H1 (cell line): Measurements from ENCODE around the gene NSUN2. TPM values are rescaled to one million over a fixed set of nuclear protein-coding genes. Genes with fewer than 3 reads are reported as not detected.

Experiments used
- CTCF ChIA-PET: fragments of 300-600 bp; sonication (Branson Sonifier 250); formaldehyde crosslinking; loops from one replicate; lab custom pipeline; 2021; ENCODE audit not compliant: partially characterized antibody; lab: Charles Lee
- POLR2A ChIA-PET: fragments of 300-600 bp; sonication (Branson Sonifier 250); formaldehyde crosslinking; loops from one replicate; lab custom pipeline; 2021; ENCODE audit warnings: inconsistent platforms; ENCODE audit not compliant: partially characterized antibody; lab: Charles Lee
- DNase-seq, 2 experiments: peaks; one replicate each; pipeline versions ENCODE4 v3.0.0 to v3.0.0-alpha.2; 2010 to 2022; ENCODE audit warnings: low spot score in 2 of 2, low read depth in 1 of 2, mixed read lengths in 1 of 2
- FAIRE-seq: peaks from 2 replicates; lab custom pipeline; 2011; peaks lifted over from hg19 to GRCh38; lab: Jason Lieb, UNC
- H2AFZ ChIP-seq: 2 replicates; pipeline ENCODE4 v1.8.1; 2012; ENCODE audit warnings: low read length, inconsistent platforms
- H2AK5ac ChIP-seq: 2 replicates; pipeline ENCODE4 v1.6.1; 2013; ENCODE audit warnings: low read depth, low read length
- H2BK120ac ChIP-seq: replicated peaks from 2 replicates; pipeline ENCODE3; 2013; ENCODE audit warnings: low read depth, low read length, inconsistent platforms
- H2BK12ac ChIP-seq: 2 replicates; pipeline ENCODE4 v1.6.1; 2013; ENCODE audit warnings: low read depth, low read length
- H2BK15ac ChIP-seq: 2 replicates; pipeline ENCODE4 v1.6.1; 2013; ENCODE audit warnings: low read length
- H2BK20ac ChIP-seq: 2 replicates; pipeline ENCODE4 v1.6.1; 2013; ENCODE audit warnings: low read length
- H2BK5ac ChIP-seq: 2 replicates; pipeline ENCODE4 v1.6.1; 2013; ENCODE audit warnings: low read depth, low read length
- H3K14ac ChIP-seq: 2 replicates; pipeline ENCODE4 v1.6.1; 2013; ENCODE audit warnings: inconsistent platforms; ENCODE audit not compliant: insufficient read length
- H3K18ac ChIP-seq: 2 replicates; pipeline ENCODE4 v1.6.1; 2013; ENCODE audit warnings: low read length; ENCODE audit errors: extremely low read depth
- H3K23ac ChIP-seq: 2 replicates; pipeline ENCODE4 v1.6.1; 2013; ENCODE audit warnings: inconsistent platforms; ENCODE audit not compliant: insufficient read length
- H3K23me2 ChIP-seq: 2 replicates; pipeline ENCODE4 v1.6.1; 2013; ENCODE audit warnings: low read depth, low read length
- H3K27ac ChIP-seq: 2 replicates; pipeline ENCODE4 v1.6.1; 2011; ENCODE audit warnings: low read depth, low read length, inconsistent platforms
- H3K27me3 ChIP-seq, 4 experiments: replicated peaks in 1 of 4; 1 replicate in 1 of 4; 2 replicates in 3 of 4; pipeline versions ENCODE4 v1.6.1 to v1.8.1; 2011 to 2013; ENCODE audit warnings: low read length in 3 of 4, mild to moderate bottlenecking in 3 of 4, inconsistent platforms in 2 of 4, mixed read lengths in 2 of 4, moderate library complexity in 1 of 4; ENCODE audit not compliant: control insufficient read depth in 3 of 4, insufficient read depth in 3 of 4; ENCODE audit errors: extremely low read depth in 1 of 4
- H3K36me3 ChIP-seq, 4 experiments: 2 replicates each; pipeline versions ENCODE4 v1.6.1 to v1.8.1; 2011 to 2013; ENCODE audit warnings: mild to moderate bottlenecking in 4 of 4, low read length in 3 of 4, moderate library complexity in 2 of 4, control low read depth in 1 of 4, inconsistent platforms in 1 of 4; ENCODE audit not compliant: insufficient read depth in 4 of 4, control insufficient read depth in 2 of 4
- H3K4ac ChIP-seq: replicated peaks from 2 replicates; pipeline ENCODE3; 2013; ENCODE audit warnings: low read length, low read depth, mixed read lengths, inconsistent platforms; ENCODE audit not compliant: insufficient read length
- H3K4me1 ChIP-seq, 4 experiments: replicated peaks in 1 of 4; 1 replicate in 1 of 4; 2 replicates in 3 of 4; pipeline versions ENCODE4 v1.6.1 to v1.8.1; 2011 to 2013; ENCODE audit warnings: low read length in 3 of 4, inconsistent platforms in 2 of 4, mixed read lengths in 1 of 4; ENCODE audit not compliant: insufficient read depth in 4 of 4, control insufficient read depth in 3 of 4
- H3K4me2 ChIP-seq, 2 experiments: 2 replicates each; pipeline versions ENCODE4 v1.6.1 to v1.8.1; 2011 to 2013; ENCODE audit warnings: low read depth in 2 of 2, low read length in 2 of 2, control low read depth in 1 of 2, inconsistent platforms in 1 of 2, mild to moderate bottlenecking in 1 of 2; ENCODE audit not compliant: insufficient read depth in 1 of 2
- H3K4me3 ChIP-seq, 4 experiments: fragments of 200-600, 300-600 bp in 1 of 4; sonication (generic), shearing (Covaris generic), sonication (Bioruptor Twin) in 1 of 4; 2 replicates each; pipeline versions ENCODE4 v1.5.1 to v1.8.1; 2011 to 2016; ENCODE audit warnings: low read length in 4 of 4, low read depth in 3 of 4, control low read depth in 2 of 4, inconsistent platforms in 2 of 4, mild to moderate bottlenecking in 2 of 4, mixed read lengths in 1 of 4, moderate library complexity in 1 of 4; ENCODE audit not compliant: insufficient read depth in 2 of 4; ENCODE audit errors: extremely low read depth in 1 of 4
- H3K56ac ChIP-seq: replicated peaks from 2 replicates; pipeline ENCODE3; 2013; ENCODE audit warnings: low read depth, mild to moderate bottlenecking, mixed read lengths, low read length, inconsistent platforms; ENCODE audit not compliant: insufficient read length
- H3K79me1 ChIP-seq: 2 replicates; pipeline ENCODE4 v1.6.1; 2013; ENCODE audit warnings: low read depth, low read length, control low read depth
- H3K79me2 ChIP-seq, 2 experiments: 2 replicates each; pipeline versions ENCODE4 v1.6.1 to v1.8.1; 2012 to 2013; ENCODE audit warnings: low read length in 2 of 2, mild to moderate bottlenecking in 2 of 2, inconsistent platforms in 1 of 2; ENCODE audit not compliant: insufficient read depth in 2 of 2, control insufficient read depth in 1 of 2
- H3K9ac ChIP-seq, 4 experiments: replicated peaks in 1 of 4; 1 replicate in 1 of 4; 2 replicates in 3 of 4; pipeline versions ENCODE4 v1.6.1 to v1.8.1; 2011 to 2013; ENCODE audit warnings: low read depth in 3 of 4, low read length in 3 of 4, control low read depth in 2 of 4, mild to moderate bottlenecking in 2 of 4, moderate library complexity in 2 of 4, inconsistent platforms in 1 of 4; ENCODE audit errors: extremely low read depth in 1 of 4
- H3K9me3 ChIP-seq, 2 experiments: 2 replicates each; pipeline versions ENCODE4 v1.6.1 to v1.8.1; 2012 to 2013; ENCODE audit warnings: mild to moderate bottlenecking in 2 of 2, moderate library complexity in 2 of 2, control low read depth in 1 of 2, inconsistent platforms in 1 of 2, low read depth in 1 of 2, low read length in 1 of 2, mixed read lengths in 1 of 2; ENCODE audit not compliant: insufficient read depth in 2 of 2
- H4K20me1 ChIP-seq, 2 experiments: replicated peaks in 1 of 2; 2 replicates each; pipeline versions ENCODE3 to v1.8.1; 2011 to 2013; ENCODE audit warnings: inconsistent platforms in 2 of 2, low read length in 2 of 2, mild to moderate bottlenecking in 1 of 2; ENCODE audit not compliant: insufficient read depth in 2 of 2, control insufficient read depth in 1 of 2
- H4K5ac ChIP-seq: 2 replicates; pipeline ENCODE4 v1.6.1; 2013; ENCODE audit warnings: low read length, low read depth, mixed read lengths, inconsistent platforms; ENCODE audit not compliant: insufficient read length
- H4K8ac ChIP-seq: 2 replicates; pipeline ENCODE4 v1.8.0; 2013; ENCODE audit warnings: mild to moderate bottlenecking, moderate library complexity, low read length, inconsistent platforms; ENCODE audit not compliant: insufficient read depth; ENCODE audit errors: extremely low read depth
- H4K91ac ChIP-seq: replicated peaks from 2 replicates; pipeline ENCODE3; 2013; ENCODE audit warnings: low read length, mixed read lengths, inconsistent platforms; ENCODE audit not compliant: insufficient read length
- CHD2 ChIP-seq: IDR thresholded peaks from 2 replicates; pipeline ENCODE4 v1.6.1; 2012; ENCODE audit warnings: low read length, improper control_type of control experiment
- FOSL1 ChIP-seq: IDR thresholded peaks from 2 replicates; pipeline ENCODE4 v1.6.1; 2011; ENCODE audit warnings: mild to moderate bottlenecking, low read depth, low read length, moderate library complexity; ENCODE audit not compliant: insufficient read depth
- NANOG ChIP-seq: IDR thresholded peaks from 2 replicates; pipeline ENCODE4 v1.6.1; 2011; ENCODE audit warnings: low read length, low read depth, mild to moderate bottlenecking, inconsistent platforms; ENCODE audit not compliant: insufficient read depth, poor library complexity, severe bottlenecking
- NRF1 ChIP-seq: IDR thresholded peaks from 2 replicates; pipeline ENCODE4 v1.6.1; 2011; ENCODE audit warnings: mild to moderate bottlenecking, low read depth, low read length, improper control_type of control experiment
- POLR2AphosphoS5 ChIP-seq: IDR thresholded peaks from 2 replicates; pipeline ENCODE4 v1.6.1; 2011; ENCODE audit warnings: low read depth, low read length
- RAD21 ChIP-seq, 2 experiments: IDR thresholded peaks in 1 of 2; conservative IDR thresholded peaks in 1 of 2; 2 replicates each; pipeline ENCODE4 v1.6.1; 2011; ENCODE audit warnings: low read depth in 2 of 2, low read length in 2 of 2, improper control_type of control experiment in 1 of 2, inconsistent platforms in 1 of 2, mild to moderate bottlenecking in 1 of 2, moderate library complexity in 1 of 2
- SAP30 ChIP-seq: fragments of 300-600 bp; sonication (generic); IDR thresholded peaks from 2 replicates; pipeline ENCODE4 v1.7.1; 2012; ENCODE audit warnings: low read length, moderate library complexity, mild to moderate bottlenecking, inconsistent platforms; ENCODE audit not compliant: insufficient read depth, insufficient replicate concordance
- SIX5 ChIP-seq: IDR thresholded peaks from 2 replicates; pipeline ENCODE4 v1.6.1; 2011; ENCODE audit warnings: mild to moderate bottlenecking, low read depth, low read length
- USF2 ChIP-seq: IDR thresholded peaks from 2 replicates; pipeline ENCODE4 v1.6.1; 2011; ENCODE audit warnings: low read length, improper control_type of control experiment
- WGBS, 2 experiments: shearing (Covaris generic) in 1 of 2; methylation state at CpG; one replicate each; pipeline versions ENCODE4 v1.1.6 to v1.1.7; 2013 to 2015; ENCODE audit warnings: low lambda C conversion rate in 2 of 2, mixed read lengths in 2 of 2, inconsistent platforms in 1 of 2, low coverage in 1 of 2, missing lambda C conversion rate in 1 of 2; ENCODE audit not compliant: insufficient replicate concordance in 2 of 2, insufficient coverage in 1 of 2, insufficient read length in 1 of 2; ENCODE audit errors: extremely low coverage in 1 of 2, missing lambda C conversion rate in 1 of 2; 5-methylcytosine and 5-hydroxymethylcytosine counted together
- polyA plus RNA-seq, 7 experiments: library from polyadenylated mRNA; depleted of rRNA in 3 of 7; stranded (reverse) in 5 of 7; unstranded in 2 of 7; fragments of >200 nt in 5 of 7; fragments of 200-250 nt in 2 of 7; gene quantifications; 1 replicate in 5 of 7; 2 replicates in 1 of 7; 4 replicates in 1 of 7; pipeline versions ENCODE4 v1.2.1 to v1.2.3, GENCODE V29; 2011 to 2013; ENCODE audit warnings: missing spikeins in 2 of 7, mixed read lengths in 2 of 7
- total RNA-seq: library from RNA; stranded (reverse); fragmentation: NEBNext Ultra II Directional; extraction: Animal tissue kit (Norgen Biotek cat#: 25700); gene quantifications from 2 replicates; pipeline ENCODE4 v1.2.1, GENCODE V29; 2021
- TF ChIP-seq, protein P1 (sequence below), 3 experiments: IDR thresholded peaks; 1 replicate in 2 of 3; 2 replicates in 1 of 3; pipeline versions ENCODE4 v1.5.1 to v1.6.1; 2011; ENCODE audit warnings: low read length in 3 of 3, mild to moderate bottlenecking in 3 of 3, inconsistent platforms in 2 of 3, low read depth in 1 of 3, moderate library complexity in 1 of 3; ENCODE audit not compliant: insufficient read depth in 1 of 3; ENCODE audit errors: control extremely low read depth in 1 of 3

The NSUN2 gene
- total and polyA plus RNA-seq, 2 of the 8 experiments (the other 6 are each of a cell fraction or from before 2014, with no cell fraction given) = 47.3 to 94.7 TPM

- H2BK20ac ChIP-seq = no peak overlapping the region
- no peak for TF ChIP-seq POLR2AphosphoS5
- TF ChIP-seq SIX5 = no peak
- TF ChIP-seq SAP30 = no peak
- TF ChIP-seq RAD21 (IDR thresholded peaks at IDR 0.05 in 1 of 2, conservative IDR thresholded peaks at IDR 0.05 in 1 of 2; ENCODE audit: low read depth in 2 of 2, low read length in 2 of 2) = no peak
- no peak for TF ChIP-seq NRF1
- TF ChIP-seq NANOG = no peak
- TF ChIP-seq CHD2 = no peak
- no peak for TF ChIP-seq USF2
- TF ChIP-seq FOSL1 = no peak
- TF ChIP-seq, protein P1, sequence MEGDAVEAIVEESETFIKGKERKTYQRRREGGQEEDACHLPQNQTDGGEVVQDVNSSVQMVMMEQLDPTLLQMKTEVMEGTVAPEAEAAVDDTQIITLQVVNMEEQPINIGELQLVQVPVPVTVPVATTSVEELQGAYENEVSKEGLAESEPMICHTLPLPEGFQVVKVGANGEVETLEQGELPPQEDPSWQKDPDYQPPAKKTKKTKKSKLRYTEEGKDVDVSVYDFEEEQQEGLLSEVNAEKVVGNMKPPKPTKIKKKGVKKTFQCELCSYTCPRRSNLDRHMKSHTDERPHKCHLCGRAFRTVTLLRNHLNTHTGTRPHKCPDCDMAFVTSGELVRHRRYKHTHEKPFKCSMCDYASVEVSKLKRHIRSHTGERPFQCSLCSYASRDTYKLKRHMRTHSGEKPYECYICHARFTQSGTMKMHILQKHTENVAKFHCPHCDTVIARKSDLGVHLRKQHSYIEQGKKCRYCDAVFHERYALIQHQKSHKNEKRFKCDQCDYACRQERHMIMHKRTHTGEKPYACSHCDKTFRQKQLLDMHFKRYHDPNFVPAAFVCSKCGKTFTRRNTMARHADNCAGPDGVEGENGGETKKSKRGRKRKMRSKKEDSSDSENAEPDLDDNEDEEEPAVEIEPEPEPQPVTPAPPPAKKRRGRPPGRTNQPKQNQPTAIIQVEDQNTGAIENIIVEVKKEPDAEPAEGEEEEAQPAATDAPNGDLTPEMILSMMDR (IDR thresholded peaks at IDR 0.05; ENCODE audit: control extremely low read depth in 1 of 3, insufficient read depth in 1 of 3, low read depth in 1 of 3, low read length in 3 of 3) = no peak
Measured at GRCh38 chr5:6660688-6661087, 27.8 kb upstream of the NSUN2 start.

More at GRCh38 chr5:6660688-6661087, 27.8 kb upstream of the NSUN2 start:
- H4K5ac ChIP-seq = no peak overlapping the region
- WGBS, 2 experiments = 95% methylated on average over 3 of the region's 3 CpGs; no CpG with 5 or more reads in 1 of the 2 experiments
- H2BK12ac ChIP-seq = no peak overlapping the region
- H4K8ac ChIP-seq = no peak overlapping the region
- H3K79me1 ChIP-seq = no peaks in the 10 kb centered on the region
- H3K4me1 ChIP-seq = peaks cover 0 to 2% (median 0%) of the 10 kb centered on the region in 4 experiments; a peak in 1 of 7 replicates
- peaks cover 2 to 18% (median 7%) of the 10 kb centered on the region in 4 experiments; a peak in 6 of 8 replicates for H3K36me3 ChIP-seq
- no peaks in the 10 kb centered on the region; a peak in 1 of 4 replicates for H3K9me3 ChIP-seq
- H4K91ac ChIP-seq = no peak overlapping the region
- no peak overlapping the region for H2AK5ac ChIP-seq
- H3K4ac ChIP-seq = no peak overlapping the region
- FAIRE-seq = no peak
- H3K23ac ChIP-seq = no peak overlapping the region
- no peaks in the 10 kb centered on the region for H3K79me2 ChIP-seq
- CTCF ChIA-PET = no interaction called here
- no peak overlapping the region for H2BK120ac ChIP-seq
- no peak overlapping the region for H3K4me2 ChIP-seq
- no peak overlapping the region for H2AFZ ChIP-seq
- H3K14ac ChIP-seq = no peak overlapping the region
- no peak overlapping the region for H3K4me3 ChIP-seq
- POLR2A ChIA-PET = no interaction called here
- no peak overlapping the region for H2BK15ac ChIP-seq
- no peak for DNase-seq
- no peak overlapping the region for H3K9ac ChIP-seq
- no peak overlapping the region for H3K27ac ChIP-seq
- H3K27me3 ChIP-seq = no peaks in the 10 kb centered on the region
- no peak overlapping the region for H3K56ac ChIP-seq
- H3K18ac ChIP-seq = no peak overlapping the region
- no peak overlapping the region for H2BK5ac ChIP-seq
- no peaks in the 10 kb centered on the region for H3K23me2 ChIP-seq
- peaks cover 0 to 1% of the 10 kb centered on the region in 2 experiments for H4K20me1 ChIP-seq
